Measurements from ENCODE around the gene MXD3. TPM values are rescaled to one million over a fixed set of nuclear protein-coding genes. Genes with fewer than 3 reads are reported as not detected.

The MXD3 gene
- total and polyA plus RNA-seq, 2 donors (not counting 1 experiment from before 2014, with no cell fraction given) = 11.5 to 14.8 TPM

GRCh38 chr5:177354711-177355110, 43.0 kb upstream of the MXD3 start:
- no peak for ATAC-seq (ENCODE audit: low read depth)
- H3K36me3 ChIP-seq (replicated peaks in 1 of 2; ENCODE audit: control extremely low read depth in 1 of 2, control insufficient read depth in 1 of 2, extremely low read depth in 1 of 2, insufficient read depth in 2 of 2, low read length in 1 of 2) = peaks cover 3 to 13% of the 10 kb centered on the region in 2 experiments
- intact Hi-C loops (cut with micrococcal nuclease) = no loop called here
- ChIA-PET CTCF (interaction anchor here (0.9 to 7.2 kb wide), 4 partner anchors 16 to 766 kb away, joined by 3 to 60 read pairs (median 4); partner anchors contain the start of genes PRELID1 and RAB24), POLR2A (interaction anchor here (0.6 kb wide), 1 partner anchor 760 kb away, joined by 3 read pairs; no protein-coding TSS in a partner anchor)
- DNase-seq = peak; percentile 3
- no peak overlapping the region for H3K4me2 ChIP-seq (replicated peaks; ENCODE audit: low read depth, low read length, poor library complexity, severe bottlenecking)
- H3K79me2 ChIP-seq (ENCODE audit: control insufficient read depth, insufficient read depth, low read length) = peaks cover 39% of the 10 kb centered on the region
- H3K9me3 ChIP-seq (ENCODE audit: control extremely low read depth in 1 of 3, control insufficient read depth in 2 of 3, insufficient read depth in 1 of 3, low read length in 2 of 3) = no peaks in the 10 kb centered on the region
- no peak overlapping the region for H3K9ac ChIP-seq (ENCODE audit: low read length)
- no peaks in the 10 kb centered on the region for H3K27me3 Mint-ChIP-seq
- peaks cover 70% of the 10 kb centered on the region for H3K4me1 Mint-ChIP-seq
- no peak for TF ChIP-seq EZH2 (IDR thresholded peaks at IDR 0.05; ENCODE audit: borderline replicate concordance, insufficient read depth, low read depth, low read length, poor library complexity, severe bottlenecking)
- no peak for TF ChIP-seq CTCF (IDR thresholded peaks at IDR 0.05)
- H3K9me3 Mint-ChIP-seq (ENCODE audit: insufficient read depth) = no peaks in the 10 kb centered on the region
- WGBS (ENCODE audit: insufficient coverage) = 78% methylated on average over 3 of the region's 3 CpGs
- H3K27ac Mint-ChIP-seq = peak overlapping the region; percentile 33
- H3K4me3 ChIP-seq (ENCODE audit: control extremely low read depth in 1 of 5, extremely low read depth in 1 of 5, insufficient read depth in 1 of 5, low read depth in 2 of 5, low read length in 4 of 5) = no peak overlapping the region
- no peak overlapping the region for H2AFZ ChIP-seq (ENCODE audit: insufficient read depth, low read depth, low read length, poor library complexity, severe bottlenecking)
- peaks cover 24% of the 10 kb centered on the region for H4K20me1 ChIP-seq (ENCODE audit: control insufficient read depth, insufficient read depth, low read length, poor library complexity, severe bottlenecking)
- H3K27ac ChIP-seq (ENCODE audit: low read length in 2 of 2) = no peak overlapping the region
- H3K4me1 ChIP-seq (ENCODE audit: control insufficient read depth in 2 of 2, insufficient read depth in 2 of 2, low read length in 2 of 2) = peaks cover 47 to 57% of the 10 kb centered on the region in 2 donors
- no peak overlapping the region for H3K4me3 Mint-ChIP-seq
- H3K27me3 ChIP-seq (replicated peaks in 1 of 4; ENCODE audit: control extremely low read depth in 1 of 4, control insufficient read depth in 3 of 4, insufficient read depth in 4 of 4, low read length in 3 of 4) = no peaks in the 10 kb centered on the region

- Histone ChIP-seq H3K9me3 (ENCODE audit: control extremely low read depth in 1 of 3, control insufficient read depth in 2 of 3, insufficient read depth in 1 of 3, low read length in 2 of 3) (no peaks in the 10 kb centered on the region), H3K4me3 (ENCODE audit: control extremely low read depth in 1 of 5, extremely low read depth in 1 of 5, insufficient read depth in 1 of 5, low read depth in 2 of 5, low read length in 4 of 5) (no peak overlapping the region), H3K4me1 (ENCODE audit: control insufficient read depth in 2 of 2, insufficient read depth in 2 of 2, low read length in 2 of 2) (peaks cover 47 to 56% of the 10 kb centered on the region in 2 donors), H3K36me3 (replicated peaks in 1 of 2; ENCODE audit: control extremely low read depth in 1 of 2, control insufficient read depth in 1 of 2, extremely low read depth in 1 of 2, insufficient read depth in 2 of 2, low read length in 1 of 2) (peaks cover 3 to 13% of the 10 kb centered on the region in 2 experiments), H2AFZ (ENCODE audit: insufficient read depth, low read depth, low read length, poor library complexity, severe bottlenecking) (no peak overlapping the region), H4K20me1 (ENCODE audit: control insufficient read depth, insufficient read depth, low read length, poor library complexity, severe bottlenecking) (peaks cover 24% of the 10 kb centered on the region), H3K4me2 (replicated peaks; ENCODE audit: low read depth, low read length, poor library complexity, severe bottlenecking) (no peak overlapping the region), H3K9ac (ENCODE audit: low read length) (no peak overlapping the region), H3K79me2 (ENCODE audit: control insufficient read depth, insufficient read depth, low read length) (peaks cover 39% of the 10 kb centered on the region), H3K27ac (ENCODE audit: low read length in 2 of 2) (no peak overlapping the region), H3K27me3 (replicated peaks in 1 of 4; ENCODE audit: control extremely low read depth in 1 of 4, control insufficient read depth in 3 of 4, insufficient read depth in 4 of 4, low read length in 3 of 4) (no peaks in the 10 kb centered on the region)
- ChIA-PET POLR2A (interaction anchor here (0.6 kb wide), 1 partner anchor 760 kb away, joined by 3 read pairs; no protein-coding TSS in a partner anchor), CTCF (interaction anchor here (0.9 to 7.2 kb wide), 2 partner anchors 17 to 767 kb away, joined by 3 to 60 read pairs; no protein-coding TSS in a partner anchor)
- Mint-ChIP-seq H3K4me1 (peaks cover 70% of the 10 kb centered on the region), H3K27ac (peak overlapping the region; percentile 33), H3K27me3 (no peaks in the 10 kb centered on the region), H3K9me3 (ENCODE audit: insufficient read depth) (no peaks in the 10 kb centered on the region), H3K4me3 (peak overlapping the region; percentile 0)
- TF ChIP-seq EZH2 (IDR thresholded peaks at IDR 0.05; ENCODE audit: borderline replicate concordance, insufficient read depth, low read depth, low read length, poor library complexity, severe bottlenecking) (no peak), CTCF (IDR thresholded peaks at IDR 0.05) (no peak)
- 100% methylated on average over 2 of the region's 3 CpGs for WGBS (ENCODE audit: insufficient coverage)
- DNase-seq (no peak), ATAC-seq (ENCODE audit: low read depth) (no peak)
- intact Hi-C loops (cut with micrococcal nuclease) = no loop called here
These were observed 42.6 kb upstream of the MXD3 start for GRCh38 chr5:177354256-177354655.

All from B cell (primary cell).